Heart right ventricle (tissue), 16 donors: ENCODE results near the gene TRAPPC3. TPM values are rescaled to one million over a fixed set of nuclear protein-coding genes. Genes with fewer than 3 reads are reported as not detected.

Experiments used
- ATAC-seq, 8 donors: fragments of 200-7000 bp; cut with Tn5 transposase; one replicate each; pipeline ENCODE4 v1.9.1; 2020; ENCODE audit warnings: mild to moderate bottlenecking in 8 of 8, moderate library complexity in 8 of 8, moderate number of reproducible peaks in 1 of 8
- DNase-seq, 2 donors: peaks; one replicate each; pipeline ENCODE4 v3.0.0-alpha.2; 2020
- H3K27ac ChIP-seq, 10 donors: fragments of 200-600 bp; sonication (generic) in 2 of 10; one replicate each; pipeline versions ENCODE4 v1.5.0 to v1.8.0; 2020 to 2022; ENCODE audit warnings: mild to moderate bottlenecking in 3 of 10
- H3K27me3 ChIP-seq, 7 donors: fragments of 200-600 bp; one replicate each; pipeline ENCODE4 v1.8.0; 2021 to 2022; ENCODE audit warnings: mild to moderate bottlenecking in 2 of 7
- H3K36me3 ChIP-seq, 9 donors: fragments of 200-600 bp; sonication (generic) in 1 of 9; one replicate each; pipeline versions ENCODE4 v1.5.0 to v1.8.0; 2020 to 2022; ENCODE audit warnings: mild to moderate bottlenecking in 2 of 9
- H3K4me1 ChIP-seq, 9 donors: fragments of 200-600 bp; sonication (generic) in 1 of 9; one replicate each; pipeline versions ENCODE4 v1.5.0 to v1.8.0; 2020 to 2022; ENCODE audit warnings: mild to moderate bottlenecking in 4 of 9
- H3K4me3 ChIP-seq, 10 donors: fragments of 200-600 bp; sonication (generic) in 2 of 10; one replicate each; pipeline versions ENCODE4 v1.5.0 to v1.8.0; 2020 to 2022; ENCODE audit warnings: mild to moderate bottlenecking in 7 of 10, moderate library complexity in 2 of 10
- H3K9me3 ChIP-seq, 11 donors: fragments of 200-600 bp in 10 of 11; sonication (generic) in 2 of 11; one replicate each; pipeline versions ENCODE4 v1.5.0 to v1.8.0; 2013 to 2022; ENCODE audit warnings: mild to moderate bottlenecking in 2 of 11, control low read depth in 1 of 11, moderate library complexity in 1 of 11
- CTCF ChIP-seq, 9 donors: fragments of 200-600 bp; sonication (generic) in 2 of 9; IDR thresholded peaks; one replicate each; pipeline versions ENCODE4 v1.5.0 to v1.8.0; 2021 to 2022; ENCODE audit warnings: antibody characterized with exemption in 9 of 9, mild to moderate bottlenecking in 5 of 9, moderate library complexity in 1 of 9
- WGBS, 2 donors: extraction: QIAGEN DNeasy Blood & Tissue Kit; methylation state at CpG; one replicate each; pipeline ENCODE4 v1.1.7; 2013; ENCODE audit warnings: inconsistent platforms in 1 of 2; 5-methylcytosine and 5-hydroxymethylcytosine counted together
- intact Hi-C, 10 donors: fragments of 100-400 bp; cut with DNase I; formaldehyde crosslinking; loops; one replicate each; pipeline versions ENCODE4 v1.11.1 to v1.14.2; 2022
- polyA plus RNA-seq, 2 donors: library from polyadenylated mRNA; stranded (reverse); fragments of 200-250 nt; gene quantifications; one replicate each; pipeline ENCODE4 v1.2.3, GENCODE V29; 2013
- total RNA-seq, 10 donors: library from RNA; stranded (reverse); fragmentation: NEBNext Ultra II Directional in 3 of 10; extraction: Animal tissue kit (Norgen Biotek cat#: 25700) in 3 of 10; gene quantifications; one replicate each; pipeline versions ENCODE4 v1.2.1 to v1.2.4, GENCODE V29; 2021 to 2023
- donor health status: Arrhythmogenic right ventricular cardiomyopathy.
- donor health status: ischemic (EF 13 %, LVEDD 7.1; RV severe dilation, severe dysfunction).
- donor health status: healthy with polysubstance abuse.
- donor health status: DM: no; HTN: yes; CAD: no.
- donor health status: DM: no; HTN: no; CAD: no.
- donor health status: ischemic (EF 25% LVEDD 6.9; RV normal size, moderate dysfunction).
- donor health status: ischemic (EF 25% LVEDD 5.7; RV mildly dilated, moderate dysfunction).
- donor health status: healthy.
- donor health status: DM: yes; HTN: yes; CAD: no.
- donor health status: Ischemic cardiomyopathy.
- donor health status: ischemic (EF 35%, LVEDD 5.7; RV mildly dilated, moderate dysfunction).
- donor health status: nonischemic (EF 11% LVEDD 7.7; RV severe dilation, severe dysfunction).
- donor health status: DM: yes; HTN: yes; CAD: no.
- donor health status: PGD.
- donor health status: ischemic (EF 29% LVEDD 5.4; RV normal size, mild dysfunction).
- donor health status: nonischemic (EF 23%, LVEDD 6.1; RV moderate dilation, normal function).

TRAPPC3 gene
- total and polyA plus RNA-seq, 12 donors, result 33.6 to 73.8 (median 48.4) TPM

- no peak for ATAC-seq
- intact Hi-C loops, result no loop called here
- no peak for TF ChIP-seq CTCF (IDR thresholded peaks at IDR 0.05)
- Histone ChIP-seq H3K4me3 (no peak overlapping the region), H3K27ac (peak overlapping the region; percentile 26 to 100 (median 89)), H3K36me3 (peaks cover 10 to 100% (median 78%) of the 10 kb centered on the region in 9 donors), H3K9me3 (no peaks in the 10 kb centered on the region), H3K27me3 (no peaks in the 10 kb centered on the region), H3K4me1 (peaks cover 19 to 68% (median 44%) of the 10 kb centered on the region in 9 donors)
- 62 to 69% methylated on average over 32 to 33 of the region's 33 CpGs for WGBS, 2 donors
- no peak for DNase-seq
Measured at GRCh38 chr1:36177589-36178431, 28.5 kb upstream of the TRAPPC3 start.

- Histone ChIP-seq H3K27me3 (no peaks in the 10 kb centered on the region), H3K4me3 (peak overlapping the region in 1 of 10 donors; percentile 5), H3K4me1 (peaks cover 23 to 78% (median 56%) of the 10 kb centered on the region in 9 donors), H3K36me3 (peaks cover 13 to 100% (median 89%) of the 10 kb centered on the region in 9 donors), H3K9me3 (no peaks in the 10 kb centered on the region), H3K27ac (peak overlapping the region; percentile 65 to 100 (median 89))
- ATAC-seq (peak; percentile 9 to 58 (median 37)), DNase-seq (peak in 1 of 2 donors; percentile 60)
- 66 to 68% methylated on average over 43 to 76 of the region's 76 CpGs for WGBS, 2 donors
- TF ChIP-seq CTCF (IDR thresholded peaks at IDR 0.05), result peak in 8 of 9 donors; percentile 14 to 51 (median 41)
- intact Hi-C loops, result no loop called here
Measured at GRCh38 chr1:36176106-36176949, 27.0 kb upstream of the TRAPPC3 start.

- Histone ChIP-seq H3K27ac (peak overlapping the region; percentile 65 to 100 (median 89)), H3K4me3 (peak overlapping the region in 1 of 10 donors; percentile 5), H3K9me3 (no peaks in the 10 kb centered on the region), H3K4me1 (peaks cover 29 to 86% (median 62%) of the 10 kb centered on the region in 9 donors), H3K36me3 (peaks cover 13 to 100% (median 86%) of the 10 kb centered on the region in 9 donors), H3K27me3 (no peaks in the 10 kb centered on the region)
- TF ChIP-seq CTCF (IDR thresholded peaks at IDR 0.05), result no peak
- intact Hi-C loops, result no loop called here
- peak; percentile 61 to 80 for DNase-seq
- 51 to 61% methylated on average over 11 of the region's 11 CpGs for WGBS, 2 donors
- ATAC-seq, result peak; percentile 68 to 88 (median 84)
Measured at GRCh38 chr1:36175137-36176095, 26.1 kb upstream of the TRAPPC3 start.
